Upper lobe of left lung (tissue), 4 donors: Measurements from ENCODE around the gene EIF5A.

Source experiments
- CTCF ChIP-seq, 6 experiments: fragments of 450-650 bp in 4 of 6; fragments of 200-600 bp in 2 of 6; sonication (generic) in 2 of 6; IDR thresholded peaks; one replicate each; pipeline ENCODE4 v1.5.1; 2016 to 2019; ENCODE audit warnings: antibody characterized with exemption in 6 of 6
- EP300 ChIP-seq, 4 donors: sonication (generic); formaldehyde crosslinking; IDR thresholded peaks; one replicate each; pipeline ENCODE4 v1.5.1; 2017; ENCODE audit warnings: antibody characterized with exemption in 4 of 4, control low read depth in 2 of 4
- POLR2A ChIP-seq, 4 donors: fragments of 450-650 bp; IDR thresholded peaks; one replicate each; pipeline ENCODE4 v1.5.1; 2016 to 2017; ENCODE audit warnings: antibody characterized with exemption in 4 of 4, mild to moderate bottlenecking in 2 of 4
- POLR2AphosphoS5 ChIP-seq, 2 donors: sonication (generic); formaldehyde crosslinking; IDR thresholded peaks; one replicate each; pipeline ENCODE4 v1.5.1; 2017; ENCODE audit warnings: antibody characterized with exemption in 2 of 2

- no peak for TF ChIP-seq CTCF (IDR thresholded peaks at IDR 0.05)
- no peak for TF ChIP-seq POLR2A (IDR thresholded peaks at IDR 0.05)
- TF ChIP-seq POLR2AphosphoS5 (IDR thresholded peaks at IDR 0.05), result no peak
- TF ChIP-seq EP300 (IDR thresholded peaks at IDR 0.05), result no peak
Measured at GRCh38 chr17:7292729-7293128, 14.7 kb upstream of the EIF5A start.
